GM12865 (cell line): Measurements from ENCODE around the gene HDAC7.

Source experiments
- DNase-seq: peaks from one replicate; pipeline ENCODE4 v3.0.0; 2010; ENCODE audit warnings: low read depth
- H3K4me3 ChIP-seq: 2 replicates; pipeline ENCODE4 v1.5.1; 2011; ENCODE audit warnings: mild to moderate bottlenecking, low read depth, low read length, control low read depth
- CTCF ChIP-seq: IDR thresholded peaks from 2 replicates; pipeline ENCODE4 v1.5.1; 2011; ENCODE audit warnings: low read length, control low read depth, low read depth, inconsistent platforms; ENCODE audit not compliant: insufficient read depth; ENCODE audit errors: missing control alignments

HDAC7 gene

GRCh38 chr12:47850153-47851084, 30.7 kb upstream of the HDAC7 start:
- no peak for TF ChIP-seq CTCF
- no peak overlapping the region for H3K4me3 ChIP-seq
- DNase-seq, result no peak

DNA sequence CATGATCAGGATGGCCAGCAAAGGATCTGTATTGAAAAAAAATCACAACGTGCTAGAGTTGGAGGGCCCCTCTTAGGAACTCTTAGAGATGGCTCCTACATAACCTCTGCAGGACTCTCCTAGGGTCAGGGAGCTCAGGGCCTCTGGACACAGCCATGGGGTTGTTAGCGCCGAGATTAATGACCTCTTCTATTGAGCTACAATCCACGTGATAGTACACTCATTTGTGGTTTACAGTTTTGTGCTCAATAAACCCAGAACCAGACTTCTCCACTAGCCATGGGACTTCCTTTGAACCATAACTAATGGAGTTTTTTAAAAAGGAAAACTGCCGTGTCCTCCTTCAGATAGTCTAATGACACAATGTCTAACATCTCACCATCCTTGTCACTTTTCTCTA, 29.6 kb upstream of the HDAC7 start:
- TF ChIP-seq CTCF, result no peak
- no peak overlapping the region for H3K4me3 ChIP-seq
- no peak for DNase-seq

- TF ChIP-seq CTCF, result no peak
- no peak overlapping the region for H3K4me3 ChIP-seq
- no peak for DNase-seq
These were observed 29.1 kb upstream of the HDAC7 start for GRCh38 chr12:47848853-47849252.

DNA sequence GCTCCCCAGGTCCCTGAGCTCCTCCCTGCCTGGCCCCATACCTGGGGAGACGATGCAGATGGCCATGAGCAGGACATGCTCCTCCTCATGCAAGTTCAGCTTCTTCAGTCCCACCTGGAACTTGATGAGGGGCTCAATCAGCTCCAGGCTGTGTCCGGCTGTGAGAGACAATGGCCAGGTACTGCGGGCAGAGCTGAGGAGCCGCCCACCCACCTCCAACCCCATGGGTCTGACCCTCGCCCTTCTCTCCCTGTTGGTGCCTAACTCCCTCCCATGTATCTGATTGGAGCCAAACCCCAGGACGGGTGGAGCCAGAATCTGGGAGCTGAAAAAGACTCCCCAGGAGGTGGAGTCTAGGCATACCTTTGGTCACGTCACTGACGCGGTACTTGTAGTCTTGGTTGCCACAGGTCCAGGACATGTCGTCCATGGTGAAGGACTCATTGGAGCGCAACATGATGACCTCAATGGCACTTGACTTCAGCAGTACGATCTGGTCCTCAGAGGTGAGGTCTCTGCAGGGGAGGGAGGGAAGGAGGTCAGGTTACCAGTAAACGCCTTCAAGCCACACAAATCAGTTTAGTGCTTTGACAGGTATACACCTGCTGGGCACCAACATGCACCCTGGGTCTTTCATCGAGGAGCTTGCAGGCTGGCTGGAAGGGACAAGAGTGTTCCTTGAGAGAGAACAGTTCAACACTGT, 26.7 kb upstream of the HDAC7 start:
- H3K4me3 ChIP-seq, result no peak overlapping the region
- TF ChIP-seq CTCF, result no peak

DNA sequence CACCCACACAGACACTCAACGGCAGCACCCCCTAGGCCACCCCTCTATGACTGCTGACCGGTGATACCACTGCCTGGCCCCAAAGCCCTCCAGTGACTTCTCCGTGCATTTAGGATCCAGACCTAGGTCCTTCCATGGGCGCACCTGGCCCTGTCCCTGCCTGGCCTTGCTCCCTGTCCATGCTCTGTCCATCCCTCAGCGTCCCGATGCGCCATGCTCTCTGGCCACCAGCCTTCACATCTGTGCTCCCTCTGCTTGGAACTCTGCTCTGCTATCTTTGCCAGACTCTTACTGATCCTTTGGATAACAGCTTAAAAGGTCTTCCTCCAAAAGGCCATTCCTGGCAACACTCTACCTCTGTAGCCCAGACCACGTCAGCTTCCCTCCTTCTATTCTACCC, 25.4 kb upstream of the HDAC7 start:
- H3K4me3 ChIP-seq, result no peak overlapping the region
- DNase-seq, result no peak
- no peak for TF ChIP-seq CTCF

More for the DNA sequence above, 26.7 kb upstream of the HDAC7 start:
- no peak for DNase-seq

GRCh38 chr12:47844264-47845019, 24.7 kb upstream of the HDAC7 start:
- no peak overlapping the region for H3K4me3 ChIP-seq
- TF ChIP-seq CTCF, result no peak
- DNase-seq, result no peak
